Uterus (tissue), 4 donors: ENCODE measurements around the gene NEU4. TPM values are rescaled to one million over a fixed set of nuclear protein-coding genes. Genes with fewer than 3 reads are reported as not detected.

ENCODE experiments used
- DNase-seq, 2 donors: peaks; one replicate each; pipeline ENCODE4 v3.0.0-alpha.2; 2019 to 2020
- H3K27ac ChIP-seq, 2 donors: fragments of 200-600 bp; sonication (generic); 1 replicate in 1 of 2; 2 replicates in 1 of 2; pipeline ENCODE4 v1.5.1; 2016 to 2018
- H3K27me3 ChIP-seq, 2 donors: fragments of 200-600 bp; sonication (generic); one replicate each; pipeline ENCODE4 v1.5.1; 2018 to 2019; ENCODE audit warnings: control low read depth in 1 of 2
- H3K36me3 ChIP-seq, 2 donors: fragments of 200-600 bp; sonication (generic); one replicate each; pipeline ENCODE4 v1.5.1; 2019; ENCODE audit warnings: control low read depth in 1 of 2
- H3K4me1 ChIP-seq, 2 donors: fragments of 200-600 bp; sonication (generic); one replicate each; pipeline ENCODE4 v1.5.1; 2018 to 2019; ENCODE audit warnings: control low read depth in 1 of 2
- H3K4me3 ChIP-seq, 2 donors: fragments of 200-600 bp; sonication (generic); 1 replicate in 1 of 2; 2 replicates in 1 of 2; pipeline ENCODE4 v1.5.1; 2018 to 2019; ENCODE audit warnings: mild to moderate bottlenecking in 1 of 2
- H3K9me3 ChIP-seq, 2 donors: fragments of 200-600 bp; sonication (generic); one replicate each; pipeline ENCODE4 v1.5.1; 2019; ENCODE audit warnings: control low read depth in 1 of 2
- POLR2A ChIP-seq, 2 donors: fragments of 450-650 bp; IDR thresholded peaks; one replicate each; pipeline ENCODE4 v1.6.1; 2016; ENCODE audit warnings: antibody characterized with exemption in 2 of 2, mild to moderate bottlenecking in 1 of 2, moderate library complexity in 1 of 2
- intact Hi-C: fragments of 100-400 bp; cut with DNase I; formaldehyde crosslinking; loops from one replicate; pipeline ENCODE4 v1.15.1; 2023; ENCODE audit warnings: low total_unique reads
- total RNA-seq, 4 donors: library from RNA; depleted of rRNA in 3 of 4; stranded (reverse); fragments of >200 nt in 3 of 4; gene quantifications; one replicate each; pipeline versions ENCODE4 v1.1.0 to v1.2.4, GENCODE V29; 2014 to 2023
- TF ChIP-seq, protein P1 (sequence below), 4 experiments: fragments of 200-600 bp in 2 of 4; fragments of 450-650 bp in 2 of 4; sonication (generic) in 2 of 4; IDR thresholded peaks; one replicate each; pipeline ENCODE4 v1.5.1; 2016 to 2019; ENCODE audit warnings: antibody characterized with exemption in 4 of 4, mild to moderate bottlenecking in 2 of 4, moderate library complexity in 1 of 4
- donor health status: DM: yes; HTN: yes; CAD: no.

Gene NEU4
- total RNA-seq, 4 donors from 2014 or later: 0.21 to 0.29 TPM; not detected in 2

DNA sequence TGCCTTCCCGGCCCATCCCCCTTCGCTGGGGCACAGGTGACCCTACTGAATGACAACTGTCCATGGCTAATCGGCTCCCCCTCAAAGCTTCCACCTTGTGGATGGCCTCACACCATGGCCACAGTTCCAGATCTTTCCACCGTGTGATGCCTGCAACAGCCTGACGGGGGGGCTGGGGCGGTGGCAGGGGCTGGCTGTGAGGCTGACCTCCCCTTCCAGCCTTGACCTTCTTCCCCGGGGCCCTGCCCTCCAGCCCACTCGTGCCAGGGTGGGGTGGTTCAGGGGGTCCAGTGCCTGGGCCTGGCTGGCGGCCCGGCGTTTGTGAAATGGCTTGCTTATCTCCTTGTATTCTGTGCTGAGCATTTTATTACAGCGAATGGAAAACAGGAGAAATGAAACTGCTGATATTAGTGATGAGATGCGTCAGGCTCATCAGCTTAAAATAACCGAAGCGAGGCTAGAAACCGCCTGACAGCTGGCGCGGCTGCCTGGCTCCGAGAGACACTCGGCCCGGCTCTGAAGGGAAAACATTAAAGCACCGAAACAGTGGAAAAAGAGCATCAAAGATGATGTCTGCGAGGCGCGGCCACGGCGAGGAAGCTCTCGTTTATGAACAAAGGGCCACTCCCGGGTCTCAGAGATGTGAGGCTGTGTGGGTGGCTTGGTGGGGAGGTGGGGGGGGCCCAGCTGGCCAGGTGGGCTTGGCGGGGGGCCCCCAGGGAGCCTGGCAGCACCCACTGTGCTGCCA is 50.6 kb downstream of the NEU4 start:
- TF ChIP-seq, protein P1, sequence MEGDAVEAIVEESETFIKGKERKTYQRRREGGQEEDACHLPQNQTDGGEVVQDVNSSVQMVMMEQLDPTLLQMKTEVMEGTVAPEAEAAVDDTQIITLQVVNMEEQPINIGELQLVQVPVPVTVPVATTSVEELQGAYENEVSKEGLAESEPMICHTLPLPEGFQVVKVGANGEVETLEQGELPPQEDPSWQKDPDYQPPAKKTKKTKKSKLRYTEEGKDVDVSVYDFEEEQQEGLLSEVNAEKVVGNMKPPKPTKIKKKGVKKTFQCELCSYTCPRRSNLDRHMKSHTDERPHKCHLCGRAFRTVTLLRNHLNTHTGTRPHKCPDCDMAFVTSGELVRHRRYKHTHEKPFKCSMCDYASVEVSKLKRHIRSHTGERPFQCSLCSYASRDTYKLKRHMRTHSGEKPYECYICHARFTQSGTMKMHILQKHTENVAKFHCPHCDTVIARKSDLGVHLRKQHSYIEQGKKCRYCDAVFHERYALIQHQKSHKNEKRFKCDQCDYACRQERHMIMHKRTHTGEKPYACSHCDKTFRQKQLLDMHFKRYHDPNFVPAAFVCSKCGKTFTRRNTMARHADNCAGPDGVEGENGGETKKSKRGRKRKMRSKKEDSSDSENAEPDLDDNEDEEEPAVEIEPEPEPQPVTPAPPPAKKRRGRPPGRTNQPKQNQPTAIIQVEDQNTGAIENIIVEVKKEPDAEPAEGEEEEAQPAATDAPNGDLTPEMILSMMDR (IDR thresholded peaks at IDR 0.05): peak in 2 of 4 experiments; percentile 38
- TF ChIP-seq POLR2A (IDR thresholded peaks at IDR 0.05): peak in 1 of 2 donors; percentile 37
- Histone ChIP-seq H3K4me1 (peaks cover 0 to 14% of the 10 kb centered on the region in 2 donors), H3K9me3 (no peaks in the 10 kb centered on the region), H3K27me3 (no peaks in the 10 kb centered on the region), H3K36me3 (no peaks in the 10 kb centered on the region), H3K4me3 (peak overlapping the region; percentile 6 to 31), H3K27ac (peak overlapping the region; percentile 95 to 96)
- intact Hi-C loops: no loop called here
- peak; percentile 75 to 76 for DNase-seq

DNA sequence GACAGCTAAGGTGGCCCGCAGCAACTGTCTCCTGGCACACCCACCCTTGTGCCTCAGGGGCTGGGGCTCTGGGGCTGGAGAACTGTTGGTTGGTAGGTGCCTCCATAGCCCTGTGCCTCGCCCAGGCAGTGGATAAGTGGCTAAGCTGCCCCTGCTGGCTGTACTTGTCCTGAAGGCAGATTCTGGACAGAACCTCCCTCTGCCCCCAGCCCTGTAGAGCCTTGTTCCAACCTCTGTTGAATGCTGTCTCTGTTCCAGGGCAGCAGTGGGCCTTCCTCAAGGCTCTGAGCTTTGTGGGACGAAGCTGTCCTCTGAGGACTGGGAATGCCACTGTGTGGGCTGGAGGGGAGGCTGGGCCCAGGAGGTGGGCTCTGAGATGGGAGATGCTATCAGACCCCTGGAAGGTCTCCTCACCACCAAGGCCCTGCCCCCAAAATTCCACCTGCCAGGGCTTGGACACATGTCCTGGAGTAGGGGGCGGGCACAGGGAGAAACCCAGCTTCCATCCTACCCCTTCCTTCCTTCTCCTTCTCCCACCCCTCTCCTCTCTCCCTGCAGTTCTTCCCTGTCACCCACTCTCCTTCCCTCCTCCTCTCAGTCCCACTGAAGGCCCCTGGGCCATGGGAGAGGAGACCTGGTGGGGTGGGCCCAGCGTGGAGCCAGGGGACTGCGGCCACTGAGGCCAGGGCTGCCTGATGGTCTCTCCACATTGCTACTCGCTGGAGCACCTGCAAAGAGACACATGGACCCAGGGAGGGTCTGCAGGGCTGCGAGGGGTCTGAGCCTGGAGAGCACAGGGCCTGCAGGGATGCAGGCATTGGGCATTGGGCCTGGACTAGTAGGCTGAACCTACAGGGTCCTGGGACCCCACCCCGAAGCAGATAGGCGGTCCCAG is 51.4 kb downstream of the NEU4 start:
- Histone ChIP-seq H3K27ac (peak overlapping the region; percentile 95 to 96), H3K36me3 (no peaks in the 10 kb centered on the region), H3K27me3 (peaks cover 0 to 5% of the 10 kb centered on the region in 2 donors), H3K4me3 (peak overlapping the region; percentile 6 to 31), H3K9me3 (no peaks in the 10 kb centered on the region), H3K4me1 (peaks cover 0 to 14% of the 10 kb centered on the region in 2 donors)
- peak in 1 of 2 donors; percentile 34 for DNase-seq
- intact Hi-C loops: no loop called here
- TF ChIP-seq, protein P1 (IDR thresholded peaks at IDR 0.05): no peak
- no peak for TF ChIP-seq POLR2A (IDR thresholded peaks at IDR 0.05)

DNA sequence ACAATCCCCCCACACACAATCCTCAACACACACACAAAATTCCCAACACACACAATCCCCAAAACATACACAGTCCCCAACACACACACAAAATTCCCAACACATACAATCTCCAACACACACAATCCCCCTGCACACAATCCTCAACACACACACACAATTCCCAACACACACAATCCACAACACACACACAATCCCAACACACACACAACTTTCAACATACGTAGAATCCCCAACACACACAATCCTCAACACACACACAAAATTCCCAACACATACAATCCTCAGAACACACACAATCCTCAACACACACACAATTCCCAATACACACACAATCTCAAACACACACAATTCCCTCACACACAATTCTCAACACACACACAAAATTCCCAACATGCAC is 52.3 kb downstream of the NEU4 start:
- H3K36me3 ChIP-seq: no peaks in the 10 kb centered on the region
- H3K4me3 ChIP-seq: no peak overlapping the region
- no peak for TF ChIP-seq POLR2A (IDR thresholded peaks at IDR 0.05)
- TF ChIP-seq, protein P1 (IDR thresholded peaks at IDR 0.05): no peak
- H3K9me3 ChIP-seq: no peaks in the 10 kb centered on the region
- H3K4me1 ChIP-seq: peaks cover 0 to 14% of the 10 kb centered on the region in 2 donors
- intact Hi-C loops: no loop called here
- H3K27me3 ChIP-seq: peaks cover 0 to 10% of the 10 kb centered on the region in 2 donors
- no peak for DNase-seq
- H3K27ac ChIP-seq: peak overlapping the region in 1 of 2 donors; percentile 95

DNA sequence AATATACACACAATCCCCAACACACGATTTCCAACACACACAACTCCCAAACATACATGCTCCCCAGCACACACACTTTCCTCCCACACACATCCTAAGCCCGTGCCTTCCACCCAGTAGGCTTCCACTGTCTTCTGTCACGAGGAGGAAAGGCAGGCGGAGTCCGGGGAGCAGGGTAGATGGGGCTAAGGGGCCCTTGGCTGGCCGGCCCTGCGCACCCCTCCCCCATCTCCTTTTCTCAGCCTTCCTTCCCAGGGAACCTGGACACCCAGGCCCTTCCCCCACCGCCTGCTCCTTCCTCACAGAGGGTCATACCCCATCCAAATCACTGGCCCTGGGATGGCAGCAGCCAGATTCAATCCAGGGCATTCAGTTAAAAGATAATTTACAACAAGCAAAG is 53.1 kb downstream of the NEU4 start:
- peaks cover 0 to 20% of the 10 kb centered on the region in 2 donors for H3K4me1 ChIP-seq
- H3K27me3 ChIP-seq: peaks cover 0 to 10% of the 10 kb centered on the region in 2 donors
- intact Hi-C loops: no loop called here
- H3K27ac ChIP-seq: no peak overlapping the region
- H3K4me3 ChIP-seq: no peak overlapping the region
- no peaks in the 10 kb centered on the region for H3K9me3 ChIP-seq
- no peak for DNase-seq
- TF ChIP-seq, protein P1 (IDR thresholded peaks at IDR 0.05): no peak
- TF ChIP-seq POLR2A (IDR thresholded peaks at IDR 0.05): no peak
- H3K36me3 ChIP-seq: no peaks in the 10 kb centered on the region
